Measurements from ENCODE around the gene DUSP8. TPM values are rescaled to one million over a fixed set of nuclear protein-coding genes. Genes with fewer than 3 reads are reported as not detected.

Gene DUSP8
- total RNA-seq, 2 experiments from 2014 or later = 1.3 to 2.8 TPM

GRCh38 chr11:1536065-1536843 is 35.8 kb downstream of the DUSP8 start:
- intact Hi-C loops (cut with DNase I, micrococcal nuclease) = loop anchor here in 1 of 2 experiments (5.0 kb wide), 1 partner anchor 36 kb away; the partner anchor contains the start of gene DUSP8
- Mint-ChIP-seq H3K27me3 (no peaks in the 10 kb centered on the region), H3K36me3 (ENCODE audit: low read depth) (peaks cover 2% of the 10 kb centered on the region), H3K27ac (no peak overlapping the region), H3K4me3 (no peak overlapping the region), H3K4me1 (peaks cover 27% of the 10 kb centered on the region), H3K9me3 (ENCODE audit: low read depth) (no peaks in the 10 kb centered on the region)
- ChIA-PET CTCF (interaction anchor here (0.5 to 2.8 kb wide), 5 partner anchors 21 to 616 kb away, joined by 3 to 7 read pairs (median 4); no protein-coding TSS in a partner anchor), POLR2A (no interaction called here)
- DNase-seq (no peak), ATAC-seq (no peak)

- CTCF ChIA-PET = no interaction called here
- peaks cover 2% of the 10 kb centered on the region for H3K36me3 Mint-ChIP-seq (ENCODE audit: low read depth)
- intact Hi-C loops (cut with DNase I, micrococcal nuclease) = loop anchor here in 1 of 2 experiments (5.0 kb wide), 1 partner anchor 38 kb away; the partner anchor contains the start of gene DUSP8
- POLR2A ChIA-PET = no interaction called here
- no peak for ATAC-seq
- H3K27me3 Mint-ChIP-seq = no peaks in the 10 kb centered on the region
- H3K4me3 Mint-ChIP-seq = no peak overlapping the region
- H3K4me1 Mint-ChIP-seq = peaks cover 32% of the 10 kb centered on the region
- DNase-seq = no peak
- H3K9me3 Mint-ChIP-seq (ENCODE audit: low read depth) = no peaks in the 10 kb centered on the region
- no peak overlapping the region for H3K27ac Mint-ChIP-seq
Measured at GRCh38 chr11:1534682-1535081, 37.4 kb downstream of the DUSP8 start.

- H3K9me3 Mint-ChIP-seq (ENCODE audit: low read depth) = no peaks in the 10 kb centered on the region
- intact Hi-C loops (cut with DNase I, micrococcal nuclease) = no loop called here
- peaks cover 2% of the 10 kb centered on the region for H3K36me3 Mint-ChIP-seq (ENCODE audit: low read depth)
- ChIA-PET CTCF (no interaction called here), POLR2A (no interaction called here)
- ATAC-seq (no peak), DNase-seq (no peak)
- no peak overlapping the region for H3K4me3 Mint-ChIP-seq
- no peaks in the 10 kb centered on the region for H3K27me3 Mint-ChIP-seq
- H3K4me1 Mint-ChIP-seq = peaks cover 32% of the 10 kb centered on the region
- no peak overlapping the region for H3K27ac Mint-ChIP-seq
Measured at GRCh38 chr11:1534171-1534570, 37.9 kb downstream of the DUSP8 start.

DNA sequence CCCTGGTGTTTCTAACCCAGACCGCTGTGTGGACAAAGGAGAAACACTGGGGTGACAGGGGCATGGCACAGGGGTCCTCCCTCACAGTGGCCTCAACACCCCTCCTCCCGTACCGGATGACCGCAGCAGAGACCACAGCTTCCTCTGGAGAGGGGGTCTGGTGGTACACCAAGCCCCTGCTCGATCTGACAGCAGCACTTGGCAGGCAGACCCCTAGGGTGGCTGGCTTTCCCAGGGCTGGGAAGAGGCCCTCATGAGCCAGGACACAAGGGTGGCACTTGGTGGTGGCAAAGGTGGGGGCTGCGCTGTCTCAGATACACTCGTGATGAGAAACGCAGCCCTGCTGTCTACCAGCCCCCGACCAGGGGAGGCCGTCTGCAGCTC is 38.7 kb downstream of the DUSP8 start:
- H3K4me3 Mint-ChIP-seq = no peak overlapping the region
- intact Hi-C loops (cut with DNase I, micrococcal nuclease) = no loop called here
- no peaks in the 10 kb centered on the region for H3K9me3 Mint-ChIP-seq (ENCODE audit: low read depth)
- CTCF ChIA-PET = interaction anchor here (1.7 kb wide), 1 partner anchor 41 kb away, joined by 6 read pairs; no protein-coding TSS in a partner anchor
- DNase-seq (no peak), ATAC-seq (no peak)
- no peak overlapping the region for H3K27ac Mint-ChIP-seq
- POLR2A ChIA-PET = no interaction called here
- H3K36me3 Mint-ChIP-seq (ENCODE audit: low read depth) = peaks cover 2% of the 10 kb centered on the region
- H3K27me3 Mint-ChIP-seq = no peaks in the 10 kb centered on the region
- peaks cover 32% of the 10 kb centered on the region for H3K4me1 Mint-ChIP-seq

GRCh38 chr11:1532606-1533341 is 39.3 kb downstream of the DUSP8 start:
- POLR2A ChIA-PET = no interaction called here
- Mint-ChIP-seq H3K9me3 (ENCODE audit: low read depth) (no peaks in the 10 kb centered on the region), H3K27ac (no peak overlapping the region), H3K36me3 (ENCODE audit: low read depth) (peaks cover 2% of the 10 kb centered on the region), H3K4me3 (no peak overlapping the region), H3K4me1 (peaks cover 34% of the 10 kb centered on the region), H3K27me3 (no peaks in the 10 kb centered on the region)
- CTCF ChIA-PET = interaction anchor here (0.7 to 1.7 kb wide), 2 partner anchors 42 to 536 kb away, joined by 3 to 6 read pairs; no protein-coding TSS in a partner anchor
- intact Hi-C loops (cut with DNase I, micrococcal nuclease) = no loop called here
- ATAC-seq (no peak), DNase-seq (no peak)

DNA sequence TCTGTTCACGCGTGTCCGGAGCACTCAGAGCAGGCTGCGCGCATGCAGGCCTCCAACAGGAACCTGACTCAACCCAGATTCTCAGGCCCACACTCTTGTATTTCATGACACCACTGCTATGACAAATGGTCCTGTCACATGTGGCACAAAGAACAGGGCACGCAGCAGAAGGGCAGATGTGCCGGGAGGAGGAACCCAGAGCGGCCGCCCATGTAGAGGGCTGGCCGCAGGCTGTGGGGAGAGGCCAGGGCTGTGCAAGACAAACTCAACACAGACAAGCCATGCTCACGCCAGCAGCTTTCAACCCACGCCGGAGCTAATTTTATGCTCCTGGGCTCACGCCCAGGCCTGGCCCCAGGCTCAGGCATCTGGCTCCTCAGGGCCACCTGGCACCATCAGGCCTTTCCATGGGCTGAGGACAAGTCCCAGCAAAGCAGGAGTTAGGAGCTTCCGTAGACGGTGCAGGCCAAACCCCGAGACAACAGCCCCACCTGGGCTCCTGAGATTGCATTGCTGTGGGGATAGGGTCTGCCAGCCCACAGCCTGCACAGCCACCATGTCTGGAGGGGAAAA is 40.0 kb downstream of the DUSP8 start:
- peaks cover 32% of the 10 kb centered on the region for H3K4me1 Mint-ChIP-seq
- ChIA-PET CTCF (interaction anchor here (0.7 to 1.7 kb wide), 4 partner anchors 15 to 536 kb away, joined by 3 to 6 read pairs (median 3); no protein-coding TSS in a partner anchor), POLR2A (no interaction called here)
- no peaks in the 10 kb centered on the region for H3K9me3 Mint-ChIP-seq (ENCODE audit: low read depth)
- intact Hi-C loops (cut with DNase I, micrococcal nuclease) = no loop called here
- H3K27me3 Mint-ChIP-seq = no peaks in the 10 kb centered on the region
- H3K27ac Mint-ChIP-seq = no peak overlapping the region
- no peak for DNase-seq
- H3K4me3 Mint-ChIP-seq = no peak overlapping the region
- H3K36me3 Mint-ChIP-seq (ENCODE audit: low read depth) = peaks cover 2% of the 10 kb centered on the region
- no peak for ATAC-seq

GRCh38 chr11:1531449-1532013 is 40.5 kb downstream of the DUSP8 start:
- CTCF ChIA-PET = interaction anchor here (0.9 to 1.7 kb wide), 3 partner anchors 15 to 43 kb away, joined by 3 to 6 read pairs (median 3); no protein-coding TSS in a partner anchor

DNA sequence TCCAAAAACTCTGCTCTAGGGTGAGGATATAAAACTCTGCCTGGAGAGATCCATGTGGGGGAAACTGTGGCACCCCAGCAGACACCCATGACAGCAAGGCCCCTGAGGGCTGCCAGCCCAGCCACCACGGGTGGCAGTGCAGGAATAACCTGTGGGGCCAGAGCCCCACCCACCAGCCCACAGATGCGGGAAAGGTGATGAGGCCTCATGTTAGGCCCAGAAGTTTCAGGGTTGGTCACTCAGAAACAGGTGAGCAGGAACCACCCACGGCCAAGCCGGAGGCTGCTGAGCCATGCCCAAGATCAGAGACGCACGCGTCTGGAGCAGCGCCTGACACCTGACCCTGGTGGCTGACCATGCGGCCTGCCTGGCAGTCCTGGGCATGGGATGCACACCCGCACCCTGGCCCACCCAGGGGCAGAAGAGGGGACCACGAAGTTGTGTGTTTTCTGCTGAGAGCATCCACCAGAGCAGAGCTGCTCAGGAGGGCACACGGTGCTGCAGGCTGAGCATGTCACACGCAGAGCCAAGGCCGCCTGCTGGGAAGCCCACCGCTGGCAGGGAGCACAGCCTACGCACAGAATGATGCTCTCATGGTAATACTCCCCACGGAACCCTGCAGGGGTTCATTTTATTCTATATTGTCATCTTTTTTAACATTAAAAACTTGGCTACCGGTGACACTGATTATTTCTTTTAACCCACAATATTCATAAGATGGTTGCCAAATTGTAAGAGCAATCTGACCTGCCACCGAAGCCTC is 41.2 kb downstream of the DUSP8 start:
- no peaks in the 10 kb centered on the region for H3K27me3 Mint-ChIP-seq
- H3K4me3 Mint-ChIP-seq = no peak overlapping the region
- H3K9me3 Mint-ChIP-seq (ENCODE audit: low read depth) = no peaks in the 10 kb centered on the region
- peaks cover 2% of the 10 kb centered on the region for H3K36me3 Mint-ChIP-seq (ENCODE audit: low read depth)
- H3K4me1 Mint-ChIP-seq = peaks cover 32% of the 10 kb centered on the region
- DNase-seq = no peak
- ChIA-PET POLR2A (no interaction called here), CTCF (interaction anchor here (0.9 to 1.3 kb wide), 2 partner anchors 16 to 43 kb away, joined by 3 read pairs; no protein-coding TSS in a partner anchor)
- intact Hi-C loops (cut with DNase I, micrococcal nuclease) = no loop called here
- no peak for ATAC-seq
- no peak overlapping the region for H3K27ac Mint-ChIP-seq

More at GRCh38 chr11:1531449-1532013, 40.5 kb downstream of the DUSP8 start:
- DNase-seq = no peak
- Mint-ChIP-seq H3K9me3 (ENCODE audit: low read depth) (no peaks in the 10 kb centered on the region), H3K4me3 (no peak overlapping the region), H3K36me3 (ENCODE audit: low read depth) (peaks cover 2% of the 10 kb centered on the region), H3K4me1 (peaks cover 32% of the 10 kb centered on the region), H3K27me3 (no peaks in the 10 kb centered on the region), H3K27ac (no peak overlapping the region)
- POLR2A ChIA-PET = no interaction called here
- intact Hi-C loops (cut with DNase I, micrococcal nuclease) = no loop called here
- no peak for ATAC-seq

GRCh38 chr11:1529774-1530173 is 42.3 kb downstream of the DUSP8 start:
- no peaks in the 10 kb centered on the region for H3K27me3 Mint-ChIP-seq
- H3K4me1 Mint-ChIP-seq = peaks cover 25% of the 10 kb centered on the region
- H3K36me3 Mint-ChIP-seq (ENCODE audit: low read depth) = peaks cover 2% of the 10 kb centered on the region
- no peak overlapping the region for H3K4me3 Mint-ChIP-seq
- intact Hi-C loops (cut with DNase I, micrococcal nuclease) = no loop called here
- DNase-seq = no peak
- CTCF ChIA-PET = interaction anchor here (1.3 kb wide), 1 partner anchor 45 kb away, joined by 3 read pairs; no protein-coding TSS in a partner anchor
- no peak for ATAC-seq
- no peaks in the 10 kb centered on the region for H3K9me3 Mint-ChIP-seq (ENCODE audit: low read depth)
- H3K27ac Mint-ChIP-seq = no peak overlapping the region
- POLR2A ChIA-PET = interaction anchor here (0.7 kb wide), 1 partner anchor 86 kb away, joined by 3 read pairs; no protein-coding TSS in a partner anchor

GRCh38 chr11:1529286-1529685 is 42.8 kb downstream of the DUSP8 start:
- peaks cover 2% of the 10 kb centered on the region for H3K36me3 Mint-ChIP-seq (ENCODE audit: low read depth)
- H3K4me1 Mint-ChIP-seq = peaks cover 23% of the 10 kb centered on the region
- ChIA-PET CTCF (interaction anchor here (1.3 kb wide), 1 partner anchor 46 kb away, joined by 3 read pairs; no protein-coding TSS in a partner anchor), POLR2A (no interaction called here)
- intact Hi-C loops (cut with DNase I, micrococcal nuclease) = no loop called here
- no peak overlapping the region for H3K27ac Mint-ChIP-seq
- DNase-seq (no peak), ATAC-seq (no peak)
- H3K4me3 Mint-ChIP-seq = no peak overlapping the region
- H3K27me3 Mint-ChIP-seq = no peaks in the 10 kb centered on the region
- H3K9me3 Mint-ChIP-seq (ENCODE audit: low read depth) = no peaks in the 10 kb centered on the region
